Measurements from ENCODE around the gene PSAPL1. TPM values are rescaled to one million over a fixed set of nuclear protein-coding genes. Genes with fewer than 3 reads are reported as not detected.
A peak's percentile ranks its signal among the peaks of the same experiment; 100 is the strongest.

PSAPL1 gene
- polyA plus RNA-seq, 1 of the 3 experiments (the other 2 are of a cell fraction): 0.03 TPM

GRCh38 chr4:7393601-7394575 is 40.8 kb downstream of the PSAPL1 start (continued):
- TF ChIP-seq EP300 (IDR thresholded peaks at IDR 0.05; ENCODE audit: borderline replicate concordance in 1 of 2, low read depth in 1 of 2, low read length in 1 of 2) (no peak), SMC3 (IDR thresholded peaks at IDR 0.05; ENCODE audit: low read depth, low read length) (no peak), TEAD4 (IDR thresholded peaks at IDR 0.05; ENCODE audit: borderline replicate concordance, insufficient read depth) (no peak), YY1 (IDR thresholded peaks at IDR 0.05; ENCODE audit: low read depth) (no peak), FOXM1 (IDR thresholded peaks at IDR 0.05; ENCODE audit: low read depth) (no peak), MAX (IDR thresholded peaks at IDR 0.05; ENCODE audit: low read depth) (no peak), IRF3 (IDR thresholded peaks at IDR 0.05; ENCODE audit: low read depth, low read length) (no peak)

GRCh38 chr4:7392438-7393421 is 42.0 kb downstream of the PSAPL1 start:
- H4K20me1 ChIP-seq (ENCODE audit: insufficient read depth): no peaks in the 10 kb centered on the region
- H3K9ac ChIP-seq: no peak overlapping the region
- no peaks in the 10 kb centered on the region for H3K36me3 ChIP-seq (replicated peaks in 1 of 2; ENCODE audit: control insufficient read depth in 1 of 2, insufficient read depth in 2 of 2, low read length in 1 of 2)
- ChIA-PET POLR2A (no interaction called here), CTCF (no interaction called here)
- no peak overlapping the region for H2AFZ ChIP-seq (ENCODE audit: low read depth)
- no peak overlapping the region for H3K4me2 ChIP-seq
- H3K79me2 ChIP-seq (ENCODE audit: insufficient read depth): no peaks in the 10 kb centered on the region
- H3K9me3 ChIP-seq: no peaks in the 10 kb centered on the region
- H3K4me3 ChIP-seq (ENCODE audit: low read depth in 2 of 2, low read length in 1 of 2): no peak overlapping the region
- WGBS (ENCODE audit: low lambda C conversion rate): 71% methylated on average over 18 of the region's 32 CpGs
- no peaks in the 10 kb centered on the region for H3K9me2 ChIP-seq
- no peaks in the 10 kb centered on the region for H3F3A ChIP-seq (replicated peaks; ENCODE audit: insufficient read depth)
- H3K27me3 ChIP-seq (ENCODE audit: insufficient read depth): peaks cover 15% of the 10 kb centered on the region; the same call in 1 of the 2 replicates
- no peak overlapping the region for H3K27ac ChIP-seq (ENCODE audit: low read depth in 2 of 2, low read length in 1 of 2)
- peak; percentile 8 for DNase-seq
- H3K4me1 ChIP-seq (ENCODE audit: control insufficient read depth in 1 of 2, insufficient read depth in 2 of 2, low read depth in 1 of 2, low read length in 1 of 2): peaks cover 0 to 3% of the 10 kb centered on the region in 2 experiments; a peak in 1 of 4 replicates
- TF ChIP-seq USF2 (IDR thresholded peaks at IDR 0.05; ENCODE audit: borderline replicate concordance, low read depth, low read length): no peak
- TF ChIP-seq FOXJ3 (CRISPR knock-in tag; IDR thresholded peaks at IDR 0.05): no peak
- TF ChIP-seq TAF1 (IDR thresholded peaks at IDR 0.05; ENCODE audit: borderline replicate concordance, low read depth, low read length): no peak
- TF ChIP-seq MEF2A (IDR thresholded peaks at IDR 0.05; ENCODE audit: borderline replicate concordance, low read depth): no peak
- TF ChIP-seq PBX3 (IDR thresholded peaks at IDR 0.05): no peak
- TF ChIP-seq GABPA (IDR thresholded peaks at IDR 0.05; ENCODE audit: low read depth): no peak
- no peak for TF ChIP-seq MAX (IDR thresholded peaks at IDR 0.05; ENCODE audit: low read depth)
- TF ChIP-seq FOXM1 (IDR thresholded peaks at IDR 0.05; ENCODE audit: low read depth): no peak
- TF ChIP-seq RFX5 (IDR thresholded peaks at IDR 0.05; ENCODE audit: low read length): no peak
- no peak for TF ChIP-seq ZBTB33 (IDR thresholded peaks at IDR 0.05; ENCODE audit: borderline replicate concordance, low read depth)
- no peak for TF ChIP-seq CTCF (IDR thresholded peaks at IDR 0.05)
